Activated CD8-positive, alpha-beta memory T cell treated with anti-CD3 and anti-CD28 coated beads, Interleukin-2, amount 50 U/mL, for 1 hour (primary cell): Measurements from ENCODE around the gene GLUD1.
"Not testable (repeated sequence)": the region's sequence is repeated elsewhere in the genome, so short reads cannot be mapped to it uniquely, and the experiment has no call there.

Experiments used
- DNase-seq: peaks from one replicate; pipeline ENCODE4 v3.0.0-alpha.2; 2020; ENCODE audit errors: extremely low read depth

GLUD1 gene

GRCh38 chr10:87090779-87091178, 3.9 kb downstream of the GLUD1 start:
- DNase-seq, result no peak

DNA sequence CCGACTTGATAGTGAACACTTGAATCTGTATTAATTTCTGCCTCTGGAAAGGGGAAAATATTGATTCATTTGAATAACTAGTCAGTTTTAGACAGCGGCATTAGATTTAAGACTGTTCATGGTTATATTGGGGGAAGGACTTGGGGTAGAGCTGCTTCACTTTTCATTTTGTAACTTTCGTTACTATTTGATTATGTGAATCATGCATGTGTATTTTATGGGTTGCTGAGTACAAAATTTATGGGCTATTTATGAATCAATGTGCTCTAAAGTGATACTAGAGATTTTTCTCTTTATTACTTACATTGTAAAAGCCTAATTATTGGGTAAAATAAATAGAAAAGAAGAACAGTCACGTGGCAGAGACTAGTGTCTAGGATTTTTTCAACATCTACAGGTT, 4.9 kb downstream of the GLUD1 start:
- DNase-seq, result no peak

DNA sequence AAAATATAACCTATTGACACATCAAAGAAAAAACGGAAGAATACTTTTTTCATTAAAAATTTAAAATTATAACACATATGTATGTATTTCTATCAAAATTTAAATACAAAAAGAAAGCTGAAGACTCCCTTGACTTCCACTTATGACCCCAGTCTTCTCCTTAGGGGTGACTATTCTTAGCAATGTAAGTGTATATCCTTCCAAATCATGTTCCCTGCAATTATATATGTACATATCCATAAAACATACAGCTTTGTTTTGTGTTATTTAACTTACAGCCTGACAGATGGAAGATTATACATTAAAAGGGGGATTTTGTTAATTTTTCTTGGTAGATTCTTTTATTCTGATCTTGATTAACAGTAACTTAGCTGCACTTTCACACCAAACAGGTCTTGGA, 9.1 kb downstream of the GLUD1 start:
- DNase-seq, result no peak

GRCh38 chr10:87084291-87084782, 10.3 kb downstream of the GLUD1 start:
- not testable (repeated sequence) for DNase-seq

DNA sequence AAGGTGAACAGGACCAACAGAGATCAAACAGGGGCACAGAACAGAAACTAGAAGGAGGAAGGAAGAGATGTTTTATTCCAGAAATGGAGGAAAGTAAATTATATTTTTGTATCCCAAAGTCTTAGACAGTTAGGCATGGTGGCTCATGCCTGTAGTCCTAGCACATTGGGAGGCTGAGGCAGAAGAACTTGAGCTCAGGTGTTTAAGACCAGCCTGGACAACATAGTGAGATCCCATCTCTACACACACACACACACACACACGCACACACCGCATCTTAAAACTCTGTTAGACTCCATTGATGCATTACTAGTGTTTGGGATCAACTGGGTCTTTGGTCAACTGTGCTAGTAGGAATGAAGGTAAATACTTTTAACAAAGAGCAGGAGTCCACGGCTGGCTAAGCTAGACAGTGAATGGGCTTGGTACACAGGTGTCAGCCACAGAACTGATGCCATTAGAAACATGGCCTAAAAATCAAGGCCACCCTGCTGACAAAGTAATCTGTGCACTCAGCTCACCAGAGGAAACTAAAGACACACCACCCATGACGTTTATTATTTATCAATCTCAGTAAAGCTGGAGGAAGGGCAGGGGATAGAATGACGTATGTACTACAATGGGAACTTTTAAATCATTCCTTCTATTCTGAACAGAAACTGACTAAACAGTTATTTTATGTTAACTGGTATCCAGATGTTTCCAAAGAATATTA, 10.9 kb downstream of the GLUD1 start:
- not testable (repeated sequence) for DNase-seq

- not testable (repeated sequence) for DNase-seq
These were observed 12.4 kb downstream of the GLUD1 start for GRCh38 chr10:87082219-87082618.

GRCh38 chr10:87081574-87081973, 13.1 kb downstream of the GLUD1 start:
- DNase-seq, result not testable (repeated sequence)

DNA sequence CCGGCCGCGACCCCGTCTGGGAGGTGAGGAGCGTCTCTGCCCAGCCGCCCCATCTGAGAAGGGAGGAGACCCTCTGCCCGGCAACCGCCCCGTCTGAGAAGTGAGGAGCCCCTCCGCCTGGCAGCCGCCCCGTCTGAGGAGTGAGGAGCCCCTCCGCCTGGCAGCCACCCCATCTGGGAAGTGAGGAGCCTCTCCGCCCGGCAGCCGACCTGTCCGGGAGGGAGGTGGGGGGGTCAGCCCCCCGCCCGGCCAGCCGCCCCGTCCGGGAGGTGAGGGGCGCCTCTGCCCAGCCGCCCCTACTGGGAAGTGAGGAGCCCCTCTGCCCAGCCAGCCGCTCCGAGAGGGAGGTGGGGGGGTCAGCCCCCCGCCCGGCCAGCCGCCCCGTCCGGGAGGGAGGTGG, 14.0 kb downstream of the GLUD1 start:
- not testable (repeated sequence) for DNase-seq

DNA sequence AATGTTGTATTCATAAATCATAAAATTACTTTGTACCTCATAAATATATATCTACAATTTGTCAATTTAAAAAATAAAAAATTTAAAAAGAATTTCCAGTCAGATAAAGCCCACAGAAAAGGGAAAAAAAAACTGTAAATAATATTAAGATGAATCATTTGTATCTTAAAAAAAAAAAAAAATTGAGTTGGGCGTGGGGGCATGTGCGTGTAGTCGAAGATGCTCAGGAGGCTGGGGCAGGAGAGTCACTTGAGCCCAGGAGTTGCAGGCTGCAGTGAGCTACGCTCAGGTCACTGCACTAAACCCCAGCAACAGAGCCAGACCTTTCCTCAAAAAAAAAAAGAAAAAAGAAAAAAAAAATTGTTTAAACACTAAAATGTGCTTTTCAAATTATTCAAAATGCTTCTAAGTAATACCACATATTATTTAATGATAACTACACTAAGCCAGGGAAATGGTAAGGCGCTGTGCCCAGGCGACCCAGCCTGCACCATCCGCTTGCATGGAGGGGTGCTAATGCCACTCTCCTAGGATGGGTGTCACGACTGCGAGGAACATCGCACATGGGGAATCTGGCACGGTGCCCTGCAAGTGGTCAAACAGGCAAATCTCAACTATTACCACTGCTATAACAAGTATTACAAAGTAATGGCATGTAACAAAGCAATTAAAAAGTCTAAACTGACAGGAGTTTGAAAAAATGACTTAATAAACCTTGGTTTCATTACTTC, 15.4 kb downstream of the GLUD1 start:
- DNase-seq, result no peak

DNA sequence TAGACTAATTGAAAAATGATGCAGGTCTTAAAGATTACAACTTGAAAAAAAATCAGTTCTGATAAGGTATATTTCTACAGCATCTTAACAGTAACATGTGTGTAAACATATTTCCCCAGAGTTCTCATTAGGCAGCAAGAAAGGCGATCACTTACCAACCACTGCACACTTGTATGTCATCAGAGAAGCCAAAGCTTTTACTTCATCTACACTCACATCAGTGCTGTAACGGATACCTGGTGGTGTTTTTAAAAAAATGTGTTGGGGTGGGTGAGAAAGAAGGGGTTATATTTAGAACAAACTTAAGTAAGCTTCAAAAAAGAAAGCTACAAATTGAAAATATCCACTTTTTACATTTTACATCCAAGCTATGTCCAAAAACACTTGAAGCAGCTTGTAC, 18.2 kb downstream of the GLUD1 start:
- DNase-seq, result not testable (repeated sequence)

DNA sequence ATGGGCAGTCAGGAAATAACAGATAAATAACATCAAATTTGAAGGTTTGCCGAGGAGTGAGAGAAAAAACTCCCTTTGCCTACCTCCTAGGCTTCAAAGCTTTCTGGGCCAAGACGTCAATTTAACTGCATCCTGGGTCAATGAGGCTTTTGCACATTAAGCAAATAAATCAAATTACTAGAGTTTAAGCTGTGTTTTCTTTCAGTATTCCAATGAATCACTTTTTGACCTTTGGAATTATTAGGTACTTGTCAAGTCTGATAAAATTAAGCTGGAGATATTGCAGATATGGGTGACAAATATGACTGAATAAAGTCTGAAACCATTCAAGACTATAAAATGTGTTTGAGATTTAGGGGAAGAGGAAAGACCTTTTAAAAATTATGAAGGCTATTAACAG, 22.2 kb downstream of the GLUD1 start:
- DNase-seq, result no peak

- DNase-seq, result no peak
These were observed 26.4 kb downstream of the GLUD1 start for GRCh38 chr10:87068281-87068680.

DNA sequence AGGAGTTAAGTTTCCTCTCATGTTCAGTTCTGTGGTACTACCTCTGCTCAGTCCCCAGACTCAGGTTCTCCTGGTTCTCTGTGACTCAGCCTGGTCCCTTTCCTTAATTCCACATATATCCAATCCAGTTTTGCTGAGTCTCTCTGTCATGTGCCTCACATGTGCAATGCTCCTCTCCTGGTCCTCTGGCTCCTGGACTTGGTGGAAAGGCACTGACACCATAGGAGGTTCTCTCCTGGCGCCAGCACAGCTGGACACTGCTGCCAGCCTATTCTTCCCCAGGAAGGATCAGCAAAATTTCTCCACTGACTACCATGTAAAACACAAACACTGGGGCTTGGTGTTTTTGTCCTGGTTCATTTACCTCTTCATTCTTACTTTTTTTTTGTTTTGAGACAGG, 27.8 kb downstream of the GLUD1 start:
- DNase-seq, result no peak

DNA sequence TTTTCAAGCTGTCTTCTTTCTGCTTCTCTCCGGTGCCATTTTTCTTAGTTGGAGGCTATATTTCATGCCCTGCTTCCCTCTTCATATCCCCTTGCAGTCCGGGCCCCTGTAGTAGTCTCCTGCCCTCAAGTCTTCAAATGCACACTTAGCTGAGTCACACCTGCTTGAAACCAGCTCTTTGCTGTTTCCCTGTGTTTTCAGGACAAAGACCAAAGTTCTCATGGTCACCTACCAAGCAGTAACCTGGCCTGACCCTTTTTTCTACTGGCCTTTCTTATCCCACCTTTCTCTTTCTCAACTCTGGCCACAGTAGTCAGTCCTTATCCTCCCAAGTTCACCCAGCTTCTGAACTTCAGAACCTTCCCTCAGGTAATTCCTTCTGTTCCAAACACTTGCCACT, 28.5 kb downstream of the GLUD1 start:
- no peak for DNase-seq

- no peak for DNase-seq
These were observed 30.0 kb downstream of the GLUD1 start for GRCh38 chr10:87064651-87065050.

GRCh38 chr10:87060280-87060928, 34.2 kb downstream of the GLUD1 start:
- DNase-seq, result no peak

DNA sequence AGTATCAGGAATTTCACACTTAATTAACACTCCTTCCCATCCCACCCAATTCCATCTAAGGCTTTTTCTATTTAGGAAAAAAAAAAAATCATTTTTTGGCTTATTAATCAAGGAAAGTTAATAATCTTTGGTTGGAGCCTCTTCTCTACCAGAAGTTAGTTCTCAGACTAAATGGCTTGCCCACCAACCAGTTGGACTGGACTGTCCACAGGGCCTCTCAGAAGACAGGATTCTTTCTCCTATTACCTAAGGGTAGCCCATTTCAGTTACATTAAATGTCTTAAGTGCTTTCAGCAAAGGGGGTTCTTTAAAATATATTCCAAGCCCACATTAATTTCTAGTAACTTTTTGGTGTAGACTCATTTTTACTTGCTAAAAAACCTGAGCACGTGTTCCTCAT, 35.2 kb downstream of the GLUD1 start:
- no peak for DNase-seq

DNA sequence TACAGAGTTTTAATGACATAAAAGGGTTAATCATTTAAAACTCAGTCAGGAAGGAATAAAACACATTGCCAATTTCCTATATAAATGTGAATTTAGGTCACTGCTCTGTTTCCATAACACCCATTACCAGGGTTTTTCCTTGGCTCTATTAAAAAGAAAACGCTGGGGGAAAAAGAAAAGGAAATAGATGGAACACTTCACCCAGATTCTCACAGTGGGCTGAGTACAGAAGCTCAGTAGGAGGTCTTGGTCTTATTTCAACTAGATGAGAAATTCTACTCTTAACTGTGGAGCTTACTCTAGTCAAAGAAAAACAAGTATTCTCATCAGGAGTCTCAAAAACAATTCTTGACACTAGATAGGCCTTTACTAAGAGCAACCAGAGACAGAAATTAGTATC, 36.5 kb downstream of the GLUD1 start:
- DNase-seq, result no peak

- DNase-seq, result no peak
These were observed 40.0 kb downstream of the GLUD1 start for GRCh38 chr10:87054373-87055295.

DNA sequence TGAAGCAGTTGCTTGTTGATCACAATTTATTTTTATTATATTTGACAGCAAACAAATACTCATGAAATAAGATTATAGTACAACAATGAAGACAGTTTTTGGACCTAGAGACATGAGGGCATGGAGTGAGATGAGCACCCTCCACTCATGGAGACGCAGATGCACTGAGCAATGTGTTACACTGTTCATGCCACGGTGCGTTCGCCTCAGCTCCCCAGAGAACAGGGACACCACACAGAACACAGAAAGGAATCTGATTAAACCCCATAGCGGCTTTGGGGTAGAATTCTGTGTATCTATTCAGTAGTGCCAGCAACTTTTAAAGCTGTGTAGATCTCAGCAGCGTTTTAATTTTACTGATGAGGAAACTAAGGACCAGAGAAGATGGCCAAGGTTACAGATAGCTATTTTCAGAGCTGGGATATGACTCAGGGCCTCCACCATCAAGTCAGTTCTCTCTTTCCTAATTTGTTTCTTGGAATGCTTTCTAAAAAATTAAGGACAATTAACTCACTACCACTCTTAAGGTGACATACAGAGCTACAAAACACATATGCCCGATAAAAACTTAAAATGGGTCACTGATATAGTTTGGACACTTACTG, 41.0 kb downstream of the GLUD1 start:
- no peak for DNase-seq

DNA sequence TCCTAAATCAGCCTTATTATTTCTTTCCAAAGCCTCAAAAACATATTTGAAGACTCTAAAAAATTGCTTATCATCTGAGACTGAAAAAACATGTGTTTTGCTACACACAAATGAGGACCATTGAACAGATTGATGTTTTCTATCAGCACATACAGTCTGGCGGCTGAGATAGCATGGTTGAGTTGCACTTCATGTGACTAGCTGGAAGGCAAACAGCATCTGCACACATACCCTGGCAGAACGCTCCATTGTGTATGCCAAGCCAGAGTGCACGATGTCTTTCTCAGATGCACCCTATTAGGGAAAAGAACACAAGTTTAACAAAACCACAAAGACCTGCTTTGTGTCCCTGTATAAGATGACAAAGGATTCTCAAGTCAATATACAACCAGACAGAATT, 41.5 kb downstream of the GLUD1 start:
- DNase-seq, result no peak
